HG03108 (cell line): Measurements from ENCODE around the gene CCDC146.
"Not testable (repeated sequence)": the region's sequence is repeated elsewhere in the genome, so short reads cannot be mapped to it uniquely, and the experiment has no call there.

Experiments used
- ATAC-seq: cut with Tn5 transposase; IDR thresholded peaks from one replicate; pipeline ENCODE4 v1.9.1; 2021; ENCODE audit warnings: moderate library complexity; ENCODE audit not compliant: unreplicated experiment

The CCDC146 gene

DNA sequence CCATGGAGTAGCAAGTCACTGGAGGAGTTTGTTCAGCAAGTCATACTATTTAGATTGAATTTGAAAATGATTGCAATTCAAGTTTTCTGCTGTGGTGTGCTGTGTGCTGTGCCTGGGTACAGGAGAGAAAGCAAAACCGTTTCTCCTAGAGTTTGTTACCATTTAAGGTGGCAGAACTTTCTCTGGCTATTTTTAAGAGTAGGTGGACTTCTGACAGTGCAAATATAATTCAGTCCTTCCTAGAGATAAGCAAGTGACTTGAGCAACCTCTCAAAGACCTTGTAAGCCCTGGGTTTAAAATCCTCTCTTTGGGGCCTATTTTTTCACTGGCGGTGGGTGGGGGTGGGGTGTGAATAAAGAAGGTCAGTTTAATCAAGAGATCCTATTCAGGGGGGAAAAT, 120.1 kb downstream of the CCDC146 start:
- ATAC-seq = no peak

DNA sequence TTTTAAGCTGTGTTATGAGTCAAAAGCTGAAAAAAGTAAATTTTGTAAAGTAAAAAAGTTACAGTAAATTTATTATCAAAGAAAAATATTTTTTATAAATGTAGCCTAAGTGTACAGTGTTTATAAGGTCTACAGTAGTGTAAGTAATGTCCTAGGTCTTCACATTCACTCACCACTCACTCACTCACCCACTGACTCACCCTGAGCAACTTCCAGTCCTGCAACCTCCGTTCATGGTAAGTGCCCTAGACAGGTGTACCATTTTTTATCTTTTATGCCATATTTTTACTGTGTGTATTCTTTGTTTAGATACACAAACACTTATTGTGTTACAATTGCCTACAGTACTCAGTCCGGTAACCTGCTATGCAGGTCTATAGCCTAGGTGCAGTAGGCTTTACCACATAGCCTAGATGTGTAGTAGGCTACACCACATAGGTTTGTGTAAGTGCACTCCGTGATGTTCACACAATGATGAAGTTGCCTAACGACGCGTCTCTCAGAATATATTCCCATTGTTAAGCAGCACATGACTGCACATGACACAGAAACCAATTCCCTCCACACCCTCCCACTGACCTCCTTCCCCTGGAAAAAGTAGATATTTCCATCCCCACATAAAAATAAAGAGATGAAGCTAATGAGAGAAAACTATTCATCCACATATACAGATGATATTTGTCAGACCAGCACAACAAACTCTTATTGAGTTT, 122.0 kb downstream of the CCDC146 start:
- no peak for ATAC-seq

DNA sequence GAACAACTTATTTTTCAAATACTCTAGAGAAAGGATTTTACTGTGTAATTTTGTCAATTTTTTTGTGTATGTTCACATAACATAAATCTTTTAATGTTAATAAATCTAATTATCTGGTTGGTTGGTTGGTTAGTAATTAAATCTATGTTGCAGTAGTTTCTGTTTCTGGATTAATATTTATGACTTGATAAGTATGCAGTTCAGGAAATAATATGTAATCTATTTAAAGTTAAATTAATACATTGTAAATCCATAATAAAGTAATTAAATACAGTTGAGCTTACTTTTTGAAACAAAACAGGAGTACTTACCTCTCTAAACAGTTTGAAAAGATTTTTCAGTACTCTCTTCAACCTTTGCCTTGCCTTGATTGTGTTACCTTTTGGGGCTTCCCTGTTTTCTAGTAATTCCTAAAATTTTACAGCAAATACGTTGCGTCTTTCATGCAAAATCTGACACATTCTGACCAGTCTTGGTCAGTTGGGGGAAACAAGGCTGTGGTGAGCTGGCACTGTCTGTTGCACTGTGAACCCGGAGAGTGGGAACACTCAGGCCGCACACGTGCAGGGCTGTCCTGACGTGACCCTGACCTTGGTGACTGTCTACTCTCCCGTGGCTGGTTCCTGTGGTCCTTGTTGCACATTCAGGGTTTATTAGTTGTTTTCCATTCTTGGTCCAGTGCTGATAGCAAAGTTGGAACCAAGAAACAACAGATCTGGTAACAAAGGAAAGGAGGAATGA, 122.8 kb downstream of the CCDC146 start:
- no peak for ATAC-seq

- ATAC-seq = no peak
Measured at GRCh38 chr7:77246026-77246640, 123.7 kb downstream of the CCDC146 start.

- peak; percentile 77 for ATAC-seq
Measured at GRCh38 chr7:77247206-77247850, 124.9 kb downstream of the CCDC146 start.

DNA sequence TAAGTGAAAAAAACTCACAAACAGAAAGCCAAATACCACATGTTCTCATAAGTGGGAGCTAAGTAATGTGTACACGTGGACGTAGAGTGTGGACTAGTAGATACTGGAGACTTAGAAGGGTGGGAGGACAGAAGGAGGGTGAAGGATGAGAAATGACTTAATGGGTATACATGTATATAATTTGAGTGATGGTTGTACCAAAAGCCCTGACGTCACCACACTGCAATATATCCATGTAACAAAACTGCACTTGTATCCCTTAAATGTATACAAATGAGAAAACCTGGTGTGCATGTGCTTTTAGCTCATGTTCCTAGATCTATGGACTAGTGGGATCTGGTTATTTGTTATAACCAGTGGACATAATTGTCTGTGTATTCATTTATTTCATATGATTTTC, 125.7 kb downstream of the CCDC146 start:
- ATAC-seq = no peak

GRCh38 chr7:77252506-77252905, 130.1 kb downstream of the CCDC146 start:
- no peak for ATAC-seq

- no peak for ATAC-seq
Measured at GRCh38 chr7:77253151-77253550, 130.7 kb downstream of the CCDC146 start.

DNA sequence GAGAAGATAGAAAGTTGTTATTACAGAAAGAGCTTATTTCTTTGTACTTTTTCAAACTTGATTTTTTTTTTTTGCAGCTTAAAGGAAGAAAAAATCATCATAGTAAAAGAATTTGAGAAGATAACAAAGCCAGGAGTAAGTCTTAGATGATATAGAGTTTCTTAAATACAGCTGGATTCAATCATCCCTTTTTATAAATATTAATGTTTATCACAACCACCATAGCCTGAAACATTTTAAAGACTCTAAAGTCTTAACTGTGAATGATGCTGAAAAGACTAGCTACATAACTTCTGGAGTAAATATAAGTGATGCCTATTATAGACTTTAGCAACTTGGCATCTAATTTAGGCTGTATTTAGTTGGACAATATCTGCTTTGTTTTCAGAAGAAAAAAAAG, 132.0 kb downstream of the CCDC146 start:
- ATAC-seq = no peak

DNA sequence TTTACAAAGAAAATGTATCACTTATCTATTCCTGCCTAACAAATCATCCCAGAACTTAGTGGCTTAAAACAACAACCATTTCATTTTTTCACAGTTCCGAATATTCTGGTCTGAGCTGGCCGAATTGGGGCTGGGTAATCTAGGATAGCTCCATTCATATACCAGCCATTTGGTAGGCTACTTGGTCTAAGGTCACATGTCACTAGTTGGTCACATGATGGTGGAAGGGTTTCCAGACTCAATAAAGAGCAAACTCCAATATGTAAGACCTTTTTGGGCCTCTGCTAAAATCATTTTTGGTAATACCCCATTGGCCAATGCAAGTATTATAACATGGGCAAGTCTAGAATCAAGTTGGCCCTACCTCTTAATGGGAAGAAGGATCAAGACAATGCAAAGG, 132.5 kb downstream of the CCDC146 start:
- ATAC-seq = no peak

- no peak for ATAC-seq
Measured at GRCh38 chr7:77258014-77258413, 135.6 kb downstream of the CCDC146 start.

- no peak for ATAC-seq
Measured at GRCh38 chr7:77258593-77258992, 136.2 kb downstream of the CCDC146 start.

GRCh38 chr7:77262316-77262715, 139.9 kb downstream of the CCDC146 start:
- ATAC-seq = no peak

- no peak for ATAC-seq
Measured at GRCh38 chr7:77265666-77266065, 143.3 kb downstream of the CCDC146 start.

DNA sequence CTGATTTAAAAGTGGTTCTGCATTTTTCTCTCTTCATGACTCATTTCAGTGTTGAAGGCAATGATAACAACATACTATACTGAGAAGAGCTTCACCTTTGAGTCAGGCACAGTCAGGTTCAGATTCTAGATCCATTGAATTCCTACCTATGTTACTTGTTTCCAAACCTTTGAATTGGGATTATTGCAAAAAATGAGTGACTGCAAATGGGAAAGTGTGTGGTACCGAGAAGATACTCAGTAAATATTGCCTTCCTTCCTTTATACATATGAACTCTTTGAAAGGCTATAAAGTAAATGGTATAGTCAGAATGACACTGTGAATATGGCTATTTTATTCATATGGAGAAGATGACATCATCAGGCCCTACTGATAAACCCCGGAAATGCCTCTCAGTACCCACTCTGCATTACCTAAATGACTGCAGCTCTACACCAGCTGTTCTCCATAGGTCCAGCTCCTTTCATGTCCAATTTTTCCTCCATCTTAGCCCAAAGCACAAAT, 143.9 kb downstream of the CCDC146 start:
- ATAC-seq = peak; percentile 81

GRCh38 chr7:77269360-77270093, 147.1 kb downstream of the CCDC146 start:
- ATAC-seq = peak; percentile 75

GRCh38 chr7:77270094-77270480, 147.7 kb downstream of the CCDC146 start:
- ATAC-seq = no peak

GRCh38 chr7:77271766-77272165, 149.4 kb downstream of the CCDC146 start:
- ATAC-seq = no peak

GRCh38 chr7:77275663-77276062, 153.2 kb downstream of the CCDC146 start:
- not testable (repeated sequence) for ATAC-seq

GRCh38 chr7:77276120-77276519, 153.7 kb downstream of the CCDC146 start:
- no peak for ATAC-seq
